ENCODE measurements around the gene KLHL3.

The KLHL3 gene

GRCh38 chr5:137649228-137649935 is 86.5 kb downstream of the KLHL3 start:
- Histone ChIP-seq H4K20me1 (ENCODE audit: control insufficient read depth, insufficient read depth, low read depth, low read length) (no peaks in the 10 kb centered on the region), H3F3A (ENCODE audit: control insufficient read depth, insufficient read depth) (no peaks in the 10 kb centered on the region), H3K79me2 (ENCODE audit: control insufficient read depth, low read length) (no peaks in the 10 kb centered on the region), H3K4me3 (ENCODE audit: low read length) (no peak overlapping the region), H3K36me3 (ENCODE audit: control insufficient read depth, low read length) (no peaks in the 10 kb centered on the region), H3K4me1 (ENCODE audit: control insufficient read depth, low read length) (no peaks in the 10 kb centered on the region), H3K27ac (ENCODE audit: low read depth, low read length) (no peak overlapping the region), H3K9me3 (ENCODE audit: control insufficient read depth, insufficient read depth, low read length) (peaks cover 6% of the 10 kb centered on the region; the same call in 1 of the 2 replicates), H3K27me3 (ENCODE audit: control insufficient read depth, low read length) (no peaks in the 10 kb centered on the region), H3K4me2 (ENCODE audit: low read length) (no peak overlapping the region), H3K9me2 (replicated peaks; ENCODE audit: control insufficient read depth, low read length) (no peaks in the 10 kb centered on the region)
- TF ChIP-seq CTCF (IDR thresholded peaks at IDR 0.05; ENCODE audit: low read depth, low read length, poor library complexity, severe bottlenecking) (no peak), EZH2phosphoT487 (IDR thresholded peaks at IDR 0.05; ENCODE audit: borderline replicate concordance, low read length) (no peak)

GRCh38 chr5:137648361-137648760 is 87.5 kb downstream of the KLHL3 start:
- Histone ChIP-seq H3K79me2 (ENCODE audit: control insufficient read depth, low read length) (no peaks in the 10 kb centered on the region), H3F3A (ENCODE audit: control insufficient read depth, insufficient read depth) (no peaks in the 10 kb centered on the region), H3K27ac (ENCODE audit: low read depth, low read length) (no peak overlapping the region), H3K4me2 (ENCODE audit: low read length) (no peak overlapping the region), H3K4me3 (ENCODE audit: low read length) (no peak overlapping the region), H3K9me3 (ENCODE audit: control insufficient read depth, insufficient read depth, low read length) (peaks cover 6% of the 10 kb centered on the region; the same call in 1 of the 2 replicates), H4K20me1 (ENCODE audit: control insufficient read depth, insufficient read depth, low read depth, low read length) (no peaks in the 10 kb centered on the region), H3K9me2 (replicated peaks; ENCODE audit: control insufficient read depth, low read length) (no peaks in the 10 kb centered on the region), H3K4me1 (ENCODE audit: control insufficient read depth, low read length) (no peaks in the 10 kb centered on the region), H3K36me3 (ENCODE audit: control insufficient read depth, low read length) (no peaks in the 10 kb centered on the region), H3K27me3 (ENCODE audit: control insufficient read depth, low read length) (no peaks in the 10 kb centered on the region)
- TF ChIP-seq EZH2phosphoT487 (IDR thresholded peaks at IDR 0.05; ENCODE audit: borderline replicate concordance, low read length), result no peak
- no peak for TF ChIP-seq CTCF (IDR thresholded peaks at IDR 0.05; ENCODE audit: low read depth, low read length, poor library complexity, severe bottlenecking)

GRCh38 chr5:137647401-137647800 is 88.5 kb downstream of the KLHL3 start:
- Histone ChIP-seq H3K4me2 (ENCODE audit: low read length) (no peak overlapping the region), H3K4me1 (ENCODE audit: control insufficient read depth, low read length) (no peaks in the 10 kb centered on the region), H3K9me3 (ENCODE audit: control insufficient read depth, insufficient read depth, low read length) (peaks cover 6% of the 10 kb centered on the region; the same call in 1 of the 2 replicates), H3K27me3 (ENCODE audit: control insufficient read depth, low read length) (no peaks in the 10 kb centered on the region), H3K9me2 (replicated peaks; ENCODE audit: control insufficient read depth, low read length) (no peaks in the 10 kb centered on the region), H4K20me1 (ENCODE audit: control insufficient read depth, insufficient read depth, low read depth, low read length) (no peaks in the 10 kb centered on the region), H3K79me2 (ENCODE audit: control insufficient read depth, low read length) (no peaks in the 10 kb centered on the region), H3K36me3 (ENCODE audit: control insufficient read depth, low read length) (no peaks in the 10 kb centered on the region), H3K27ac (ENCODE audit: low read depth, low read length) (no peak overlapping the region), H3K4me3 (ENCODE audit: low read length) (no peak overlapping the region), H3F3A (ENCODE audit: control insufficient read depth, insufficient read depth) (no peaks in the 10 kb centered on the region)
- TF ChIP-seq CTCF (IDR thresholded peaks at IDR 0.05; ENCODE audit: low read depth, low read length, poor library complexity, severe bottlenecking) (no peak), EZH2phosphoT487 (IDR thresholded peaks at IDR 0.05; ENCODE audit: borderline replicate concordance, low read length) (no peak)
